SKM-1 treated with dmso at 0.1 percent for 144 hours (cell line): ENCODE results near the gene EXOC5.
"Not testable (repeated sequence)": the region's sequence is repeated elsewhere in the genome, so short reads cannot be mapped to it uniquely, and the experiment has no call there.

Experiments used
- DNase-seq: peaks from one replicate; lab custom pipeline; 2025; ENCODE audit not compliant: unreplicated experiment; lab: John Stamatoyannopoulos, UW

Gene EXOC5

DNA sequence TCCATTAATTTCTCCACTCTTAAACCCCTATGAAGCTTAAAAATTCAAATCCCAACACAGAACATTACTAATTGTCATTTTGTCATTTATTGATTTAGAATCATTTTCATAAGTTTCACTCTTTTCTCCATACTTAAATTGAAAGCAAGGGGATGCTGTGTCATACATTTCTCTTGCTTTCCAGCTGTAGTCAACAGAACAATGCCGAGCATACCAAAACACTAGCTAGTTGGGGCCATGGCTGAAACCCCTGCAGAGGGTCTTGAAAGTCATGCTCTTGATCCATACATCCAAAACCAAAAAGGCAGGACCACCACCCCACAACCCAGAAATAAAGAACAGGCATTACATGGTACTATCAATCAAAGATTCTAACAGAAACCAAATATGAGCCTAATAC, 9.0 kb downstream of the EXOC5 start:
- no peak for DNase-seq

- DNase-seq, result not testable (repeated sequence)
Measured at GRCh38 chr14:57258221-57258620, 10.5 kb downstream of the EXOC5 start.

DNA sequence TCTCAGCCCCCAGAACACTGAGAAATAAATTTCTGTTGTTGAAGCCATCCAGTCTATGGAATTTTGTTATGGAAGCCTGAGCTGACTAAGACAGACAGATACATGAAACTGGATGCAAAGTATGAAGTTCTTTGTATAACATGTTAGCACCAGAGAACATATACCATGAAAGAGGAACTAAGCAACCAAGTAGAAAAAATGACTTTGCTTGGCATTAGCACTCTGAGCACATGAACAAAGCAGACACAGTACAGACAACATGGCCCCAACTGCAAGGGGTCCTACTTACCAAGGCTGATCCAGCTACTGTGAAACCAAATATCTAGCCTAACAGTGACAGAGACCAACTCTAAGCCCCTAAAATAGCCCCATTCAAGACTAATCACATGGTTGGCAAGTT, 13.8 kb downstream of the EXOC5 start:
- no peak for DNase-seq

- DNase-seq, result no peak
Measured at GRCh38 chr14:57246933-57247657, 21.6 kb downstream of the EXOC5 start.

DNA sequence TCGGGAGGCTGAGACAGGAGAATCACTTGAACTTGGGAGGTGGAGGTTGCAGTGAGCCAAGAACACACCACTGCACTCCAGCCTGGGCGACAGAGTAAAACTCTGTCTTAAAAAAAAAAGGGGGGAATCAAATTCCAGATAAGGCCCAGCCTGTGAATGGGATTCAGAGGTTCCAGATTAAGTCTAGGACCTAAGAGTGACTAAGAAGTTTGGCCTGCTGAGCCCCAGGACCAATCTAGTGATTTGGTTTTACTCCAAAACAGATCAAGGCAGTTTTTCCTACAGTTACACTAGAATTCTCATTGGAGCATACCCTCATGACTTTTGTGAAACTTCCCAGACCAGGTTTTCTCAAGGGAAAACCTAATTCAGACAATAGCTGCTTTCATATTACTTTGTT, 22.8 kb downstream of the EXOC5 start:
- DNase-seq, result no peak

DNA sequence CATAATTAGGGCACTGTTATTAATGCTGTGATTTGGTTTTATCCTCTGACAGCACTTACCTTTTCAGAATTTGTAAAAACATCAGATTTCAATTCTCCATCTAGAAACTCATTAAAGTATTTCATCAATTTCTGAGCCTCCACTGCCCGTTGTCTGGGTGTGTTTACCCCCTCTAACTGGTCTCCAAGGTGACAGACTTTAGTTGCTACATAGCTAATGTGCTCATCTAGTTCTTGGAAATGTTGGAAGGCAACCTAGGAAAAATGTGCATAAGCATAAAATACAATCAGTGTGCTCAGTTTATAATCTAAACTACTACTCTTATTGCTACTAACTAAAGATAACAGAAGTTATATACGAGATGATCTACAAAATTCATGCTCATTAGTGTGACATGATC, 24.6 kb downstream of the EXOC5 start:
- DNase-seq, result no peak

DNA sequence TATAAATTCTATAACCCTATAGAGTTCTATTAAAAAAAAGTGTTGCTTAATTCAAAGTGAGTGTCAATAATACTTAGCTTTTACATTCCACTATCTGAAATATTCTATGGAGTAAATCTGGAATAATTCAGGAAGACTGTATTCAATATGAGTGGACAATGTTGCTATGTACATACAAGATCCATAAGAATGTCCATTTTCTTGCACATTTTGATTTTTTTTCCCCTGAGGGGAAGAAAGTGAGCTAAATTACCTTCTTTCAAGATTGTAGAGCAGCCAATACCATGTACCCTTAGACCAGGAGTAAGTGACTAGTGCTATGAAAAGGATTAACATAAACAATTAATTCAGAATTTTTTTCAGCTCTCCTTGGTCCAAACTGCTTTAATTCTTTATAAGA, 25.4 kb downstream of the EXOC5 start:
- no peak for DNase-seq

- not testable (repeated sequence) for DNase-seq
Measured at GRCh38 chr14:57240115-57240514, 28.6 kb downstream of the EXOC5 start.

DNA sequence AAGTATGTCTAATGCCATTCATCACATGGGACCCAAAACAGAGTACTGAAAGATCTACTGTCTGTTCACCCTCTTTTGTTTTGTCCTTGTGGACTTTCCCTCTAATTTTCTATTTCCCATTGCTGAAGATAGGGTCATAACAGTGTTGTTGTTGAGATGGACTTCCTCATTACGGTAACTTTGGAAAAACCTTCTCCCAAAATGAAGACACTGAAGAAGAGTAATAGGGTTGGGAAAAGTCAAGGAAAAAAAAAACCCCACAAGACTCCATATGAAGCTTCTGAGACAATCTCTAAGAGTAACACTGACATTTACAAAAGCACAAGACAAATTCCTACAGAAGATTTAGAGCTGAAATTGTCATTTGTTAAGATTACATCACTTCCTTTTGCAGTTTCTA, 36.7 kb downstream of the EXOC5 start:
- no peak for DNase-seq

GRCh38 chr14:57228320-57228719, 40.4 kb downstream of the EXOC5 start:
- DNase-seq, result not testable (repeated sequence)

DNA sequence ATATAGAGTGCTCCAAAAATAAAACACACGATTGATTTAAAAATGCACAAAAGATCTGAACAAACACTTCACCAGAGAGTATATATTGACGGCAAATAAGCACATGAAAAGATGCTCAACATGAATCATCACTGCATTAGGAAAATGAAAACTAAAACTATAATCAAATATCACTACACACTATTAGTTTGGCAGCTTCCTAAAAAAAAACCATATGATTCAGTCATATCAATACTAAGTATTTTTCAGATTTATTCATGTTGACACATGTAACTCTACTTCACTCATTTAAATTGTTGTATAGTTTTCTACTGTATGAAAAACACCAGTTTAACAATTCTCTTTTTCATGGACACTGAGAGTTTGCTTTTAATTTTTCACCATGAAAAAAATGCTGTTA, 41.6 kb downstream of the EXOC5 start:
- DNase-seq, result no peak

DNA sequence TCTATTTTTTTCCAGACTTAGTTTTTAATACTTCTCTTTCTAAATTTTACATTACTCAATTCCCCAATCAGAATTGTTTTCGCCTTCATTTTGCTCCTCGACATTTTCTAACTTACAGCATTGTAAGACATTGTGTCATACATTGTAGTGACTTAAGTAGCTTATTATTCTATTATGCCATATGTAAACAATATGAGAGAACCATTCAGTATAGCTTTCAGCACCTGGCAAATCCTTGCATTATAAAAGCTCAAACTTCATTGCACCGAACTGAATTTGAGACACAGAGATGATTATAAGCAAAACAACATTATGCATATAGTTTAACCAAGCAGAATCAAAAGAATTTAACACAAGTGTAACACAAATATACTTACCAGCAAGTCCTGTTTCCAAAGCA, 46.8 kb downstream of the EXOC5 start:
- DNase-seq, result no peak

DNA sequence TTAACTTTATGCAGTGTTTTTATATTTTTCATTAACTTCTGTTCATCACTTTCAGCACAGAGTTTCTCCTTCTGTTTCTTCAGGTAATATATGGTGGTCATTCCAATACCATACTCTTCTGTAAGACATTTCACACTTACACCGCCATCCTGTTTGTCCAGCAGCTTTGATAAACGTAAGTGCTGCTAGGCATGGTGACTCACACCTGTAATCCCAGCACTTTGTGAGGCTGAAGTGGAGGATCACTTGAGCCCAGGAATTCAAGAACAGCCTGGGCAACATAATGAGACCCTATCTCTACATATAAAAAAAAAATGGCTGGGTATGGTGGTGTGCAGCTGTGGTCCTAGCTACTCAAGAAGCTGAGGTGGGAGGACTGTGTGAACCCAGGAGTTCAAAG, 55.8 kb downstream of the EXOC5 start:
- DNase-seq, result no peak

DNA sequence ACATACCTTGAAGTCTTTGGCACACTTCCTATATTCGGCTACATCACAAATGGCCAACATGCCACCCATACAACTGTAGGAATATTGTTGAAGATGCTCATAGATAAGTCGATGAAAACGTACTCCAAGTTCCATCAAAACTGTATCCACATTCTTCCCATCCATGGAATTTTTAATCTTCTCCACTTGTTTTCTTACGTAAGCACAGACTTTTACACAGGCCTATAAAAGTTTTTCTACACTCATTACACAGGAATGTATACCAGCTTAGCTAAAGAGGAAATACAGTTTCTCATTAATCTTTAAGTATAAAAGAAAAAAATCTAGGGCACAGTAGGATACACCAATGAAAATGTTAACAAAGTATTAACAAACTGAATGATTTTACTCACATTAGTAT, 59.1 kb downstream of the EXOC5 start:
- no peak for DNase-seq

- DNase-seq, result peak; percentile 14
Measured at GRCh38 chr14:57205938-57206337, 62.8 kb downstream of the EXOC5 start.

GRCh38 chr14:57202672-57203071, 66.0 kb downstream of the EXOC5 start:
- DNase-seq, result not testable (repeated sequence)

DNA sequence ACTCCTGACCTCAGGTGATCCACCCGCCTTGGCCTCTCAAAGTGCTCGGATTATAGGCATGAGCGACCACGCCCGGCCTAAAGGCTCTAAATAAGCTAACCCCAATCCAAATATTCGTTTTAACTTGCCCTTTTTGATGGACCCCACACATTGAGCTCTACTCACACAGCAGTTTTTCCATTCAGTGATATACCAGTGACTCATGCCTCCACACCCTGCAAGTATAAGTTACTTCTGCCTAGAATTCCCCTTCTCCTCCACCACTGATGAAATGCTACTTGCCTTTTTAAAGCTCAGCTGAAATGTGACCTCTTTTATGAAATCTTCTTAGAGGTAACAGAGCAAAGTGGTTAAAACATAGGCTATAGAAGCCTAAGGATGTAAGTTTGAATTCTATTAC, 68.8 kb downstream of the EXOC5 start:
- DNase-seq, result no peak

- DNase-seq, result no peak
Measured at GRCh38 chr14:57189070-57189469, 79.6 kb downstream of the EXOC5 start.

- no peak for DNase-seq
Measured at GRCh38 chr14:57182760-57183503, 85.8 kb downstream of the EXOC5 start.

- DNase-seq, result no peak
Measured at GRCh38 chr14:57179273-57179672, 89.4 kb downstream of the EXOC5 start.

DNA sequence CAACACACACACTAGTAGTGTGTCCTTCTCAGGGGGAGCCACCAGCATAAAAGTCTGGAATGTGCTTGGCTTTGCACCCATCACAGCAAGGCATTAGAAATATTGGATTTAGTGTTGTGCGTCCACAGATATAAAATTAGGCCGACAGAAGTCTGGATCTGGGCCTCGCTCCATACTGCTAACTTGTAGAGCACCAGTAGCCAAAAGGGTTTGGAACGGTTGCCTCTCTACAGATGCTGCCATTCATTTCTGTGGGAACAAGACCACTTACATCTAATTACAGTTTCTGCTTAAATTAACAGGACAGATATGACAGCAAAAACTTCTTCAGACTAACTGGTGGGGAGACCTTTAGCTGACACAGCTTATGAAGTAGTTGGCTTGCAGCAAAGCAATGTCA, 94.2 kb downstream of the EXOC5 start:
- no peak for DNase-seq

DNA sequence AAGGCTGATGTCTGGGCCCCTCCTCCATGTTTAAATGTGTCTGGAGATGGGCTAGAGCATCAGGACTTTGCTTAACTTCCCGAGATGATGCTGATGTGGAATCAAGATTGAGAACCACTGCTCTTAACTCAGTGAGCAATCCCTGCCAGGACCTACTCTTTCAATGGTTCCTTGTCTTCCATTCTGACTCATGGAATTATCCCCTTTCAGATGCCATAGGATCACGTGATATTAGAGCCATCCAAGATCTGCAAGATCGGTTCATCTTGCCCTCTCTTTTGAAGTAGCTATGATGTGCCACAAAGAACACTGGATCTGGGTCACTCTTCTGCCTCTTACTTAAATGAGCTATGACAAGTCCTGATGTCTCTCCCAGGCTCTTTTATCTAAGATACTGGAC, 96.8 kb downstream of the EXOC5 start:
- no peak for DNase-seq

DNA sequence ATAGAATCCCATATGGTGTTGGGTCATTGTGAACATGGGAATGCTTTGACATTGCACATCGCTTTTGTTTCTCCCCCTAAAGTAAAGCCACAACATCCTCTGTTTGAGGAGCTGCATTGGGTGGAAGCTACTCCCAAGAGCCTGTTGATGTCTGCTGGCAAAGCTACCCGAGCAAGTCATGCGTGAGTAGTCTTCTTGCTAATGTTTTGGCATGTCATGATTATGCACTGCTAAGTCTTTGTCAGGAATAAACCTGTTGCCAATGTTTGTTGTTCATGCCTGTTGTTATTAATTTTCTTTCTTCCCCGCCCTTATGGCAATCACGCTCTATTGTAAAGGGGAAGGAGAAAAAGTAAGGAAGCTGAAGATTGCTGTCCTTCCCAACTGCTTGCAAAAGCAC, 97.3 kb downstream of the EXOC5 start:
- DNase-seq, result no peak
